GM04503 (cell line): Measurements from ENCODE around the gene SIT1.

ENCODE experiments used
- DNase-seq: peaks from one replicate; pipeline ENCODE4 v3.0.0-alpha.2; 2012; ENCODE audit warnings: low read depth

SIT1 gene

GRCh38 chr9:35682520-35683315, 32.0 kb upstream of the SIT1 start:
- no peak for DNase-seq

- DNase-seq: no peak
Observed at GRCh38 chr9:35682051-35682450, 31.3 kb upstream of the SIT1 start.

DNA sequence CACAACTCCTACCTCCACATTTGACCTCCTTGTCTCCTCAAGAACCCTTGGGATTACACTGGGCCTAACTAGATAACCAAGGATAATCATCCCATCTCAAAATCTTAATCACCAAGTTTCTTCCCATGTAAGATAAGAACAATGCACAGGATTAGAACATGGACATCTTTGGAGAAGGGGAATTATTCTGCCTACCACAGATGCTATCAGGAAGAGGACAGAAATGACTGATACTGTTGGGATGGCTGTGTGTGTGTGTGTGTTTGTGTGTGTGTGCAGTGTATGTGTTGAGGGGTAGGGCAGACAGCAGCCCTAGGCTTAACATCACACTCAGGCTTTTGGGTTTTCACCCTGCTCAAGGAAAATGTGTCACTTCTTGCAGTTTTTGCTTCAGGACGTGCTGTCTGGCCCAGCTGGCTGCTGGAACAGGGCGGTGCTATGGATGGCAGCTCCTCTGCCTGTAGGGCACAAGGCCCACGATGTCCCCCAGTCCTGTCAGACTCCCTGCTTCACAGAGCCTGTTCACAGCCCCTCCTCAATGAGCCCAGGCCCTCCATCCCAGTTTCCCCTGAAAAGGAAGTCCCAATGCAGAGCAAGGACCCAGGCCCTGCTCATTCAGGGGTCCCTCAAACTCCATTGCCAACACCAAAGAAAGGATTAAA, 30.7 kb upstream of the SIT1 start:
- no peak for DNase-seq

DNA sequence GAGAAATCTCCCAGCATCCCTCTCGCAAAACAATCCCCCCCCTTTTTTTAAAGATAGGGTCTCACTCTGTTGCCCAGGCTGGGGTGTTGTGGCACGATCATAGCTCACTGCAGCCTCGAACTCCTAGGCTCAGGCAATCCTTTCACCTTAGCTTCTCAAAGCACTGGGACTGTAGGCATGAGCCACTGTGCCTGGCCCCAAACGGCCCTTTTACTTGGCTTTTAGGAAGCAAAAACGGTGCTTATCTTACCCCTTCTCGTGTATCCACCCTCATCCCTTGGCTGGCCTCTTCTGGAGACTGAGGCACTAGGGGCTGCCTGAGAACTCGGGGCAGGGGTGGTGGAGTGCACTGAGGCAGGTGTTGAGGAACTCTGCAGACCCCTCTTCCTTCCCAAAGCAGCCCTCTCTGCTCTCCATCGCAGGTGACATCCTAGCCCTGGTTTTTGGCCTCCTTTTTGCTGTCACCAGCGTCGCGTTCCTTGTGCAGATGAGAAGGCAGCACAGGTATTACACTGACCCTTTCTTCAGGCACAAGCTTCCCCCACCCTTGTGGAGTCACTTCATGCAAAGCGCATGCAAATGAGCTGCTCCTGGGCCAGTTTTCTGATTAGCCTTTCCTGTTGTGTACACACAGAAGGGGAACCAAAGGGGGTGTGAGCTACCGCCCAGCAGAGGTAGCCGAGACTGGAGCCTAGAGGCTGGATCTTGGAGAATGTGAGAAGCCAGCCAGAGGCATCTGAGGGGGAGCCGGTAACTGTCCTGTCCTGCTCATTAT, 29.8 kb upstream of the SIT1 start:
- DNase-seq: no peak

DNA sequence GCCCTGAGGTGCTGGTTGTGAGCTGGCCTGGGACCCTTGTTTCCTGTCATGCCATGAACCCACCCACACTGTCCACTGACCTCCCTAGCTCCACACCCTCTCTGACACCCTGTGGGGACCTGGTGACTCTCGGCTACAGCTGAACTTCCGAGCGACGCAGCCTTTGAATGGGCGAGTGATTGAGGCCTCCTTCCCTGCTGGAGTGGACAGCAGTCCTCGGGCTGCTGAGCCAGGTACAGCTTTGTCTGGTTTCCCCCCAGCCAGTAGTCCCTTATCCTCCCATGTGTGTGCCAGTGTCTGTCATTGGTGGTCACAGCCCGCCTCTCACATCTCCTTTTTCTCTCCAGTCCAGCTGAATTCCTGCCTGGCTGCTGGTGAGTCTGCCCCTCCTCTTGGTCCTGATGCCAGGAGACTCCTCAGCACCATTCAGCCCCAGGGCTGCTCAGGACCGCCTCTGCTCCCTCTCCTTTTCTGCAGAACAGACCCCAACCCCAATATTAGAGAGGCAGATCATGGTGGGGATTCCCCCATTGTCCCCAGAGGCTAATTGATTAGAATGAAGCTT, 29.1 kb upstream of the SIT1 start:
- DNase-seq: no peak

DNA sequence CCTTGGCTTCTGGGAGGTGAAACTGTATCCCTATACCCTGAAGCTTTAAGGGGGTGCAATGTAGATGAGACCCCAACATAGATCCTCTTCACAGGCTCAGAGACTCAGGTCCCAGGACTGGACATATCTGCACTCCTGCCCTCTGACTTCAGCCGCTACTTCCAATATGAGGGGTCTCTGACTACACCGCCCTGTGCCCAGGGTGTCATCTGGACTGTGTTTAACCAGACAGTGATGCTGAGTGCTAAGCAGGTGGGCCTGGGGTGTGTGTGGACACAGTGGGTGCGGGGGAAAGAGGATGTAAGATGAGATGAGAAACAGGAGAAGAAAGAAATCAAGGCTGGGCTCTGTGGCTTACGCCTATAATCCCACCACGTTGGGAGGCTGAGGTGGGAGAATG, 28.4 kb upstream of the SIT1 start:
- no peak for DNase-seq

GRCh38 chr9:35675732-35676392, 25.1 kb upstream of the SIT1 start:
- no peak for DNase-seq

DNA sequence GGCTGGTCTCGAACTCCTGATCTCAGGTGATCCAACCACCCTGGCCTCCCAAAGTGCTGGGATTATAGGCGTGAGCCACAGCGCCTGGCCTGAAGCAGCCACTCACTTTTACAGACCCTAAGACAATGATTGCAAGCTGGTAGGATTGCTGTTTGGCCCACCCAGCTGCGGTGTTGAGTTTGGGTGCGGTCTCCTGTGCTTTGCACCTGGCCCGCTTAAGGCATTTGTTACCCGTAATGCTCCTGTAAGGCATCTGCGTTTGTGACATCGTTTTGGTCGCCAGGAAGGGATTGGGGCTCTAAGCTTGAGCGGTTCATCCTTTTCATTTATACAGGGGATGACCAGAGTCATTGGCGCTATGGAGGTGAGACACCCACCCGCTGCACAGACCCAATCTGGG, 24.5 kb upstream of the SIT1 start:
- DNase-seq: no peak

- DNase-seq: no peak
Observed at GRCh38 chr9:35674025-35674361, 23.3 kb upstream of the SIT1 start.

- DNase-seq: no peak
Observed at GRCh38 chr9:35673132-35674024, 22.6 kb upstream of the SIT1 start, which contains the start of gene CA9. TSS of gene CA9 (plus strand) at chr9:35673928. CDS start at chr9:35673960, 32 bp downstream.

DNA sequence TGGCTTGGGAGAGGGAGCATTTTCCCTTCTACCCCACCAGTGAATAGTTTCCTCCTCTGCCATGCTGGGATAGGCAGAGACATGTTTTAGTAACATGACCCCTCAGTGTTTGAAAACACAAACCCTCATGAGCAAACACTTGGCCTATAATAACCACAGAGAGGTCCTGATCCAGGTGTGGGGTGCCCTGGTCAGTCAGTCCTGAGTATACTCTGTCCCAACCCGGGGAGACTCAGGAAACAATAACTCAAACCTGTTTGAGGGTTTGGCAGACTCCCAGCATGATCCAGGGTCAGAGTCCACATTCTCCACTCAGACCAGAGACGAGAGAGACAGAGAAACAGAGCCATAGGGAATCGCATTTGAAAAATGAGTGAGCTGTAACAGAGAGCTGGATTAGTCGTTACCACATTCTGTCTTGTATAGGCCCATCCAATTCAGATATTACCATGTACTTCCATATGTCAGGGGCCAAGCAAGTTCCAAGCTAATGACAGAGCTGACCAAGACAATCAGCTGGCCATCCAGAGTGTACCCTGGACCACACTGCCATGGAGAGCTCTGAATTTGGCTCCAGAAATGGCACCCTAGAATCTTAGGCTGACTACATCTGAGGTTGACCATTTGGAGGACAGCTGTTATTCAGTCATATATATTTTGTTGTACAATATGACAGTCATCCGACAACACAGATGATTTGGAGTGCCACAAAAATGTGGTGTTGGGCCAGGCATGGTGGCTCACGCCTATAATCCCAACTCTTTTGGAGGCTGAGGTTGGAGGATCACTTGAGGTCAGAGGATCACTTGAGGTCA, 18.8 kb upstream of the SIT1 start:
- no peak for DNase-seq

GRCh38 chr9:35667939-35668338, 17.2 kb upstream of the SIT1 start:
- no peak for DNase-seq

- DNase-seq: no peak
Observed at GRCh38 chr9:35666549-35666948, 15.8 kb upstream of the SIT1 start.

DNA sequence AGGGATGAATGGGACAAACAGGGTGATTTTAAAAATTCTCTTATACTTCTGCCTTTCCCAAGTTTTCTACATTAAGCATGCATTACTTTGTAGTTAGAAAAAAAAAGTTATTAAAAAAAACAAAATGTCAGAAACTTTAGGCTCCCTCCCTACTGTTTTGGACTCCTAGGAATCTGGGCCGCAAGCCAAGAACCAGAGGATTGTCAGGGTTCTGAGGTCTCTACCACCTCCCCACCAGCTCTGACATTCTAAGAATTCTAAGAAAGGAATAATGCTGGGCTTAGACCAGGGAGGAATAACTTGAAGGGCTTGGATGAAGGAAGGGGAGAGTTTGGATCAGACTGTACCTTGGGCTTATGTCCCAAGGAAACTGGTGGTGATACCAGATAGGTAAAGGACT, 15.3 kb upstream of the SIT1 start:
- no peak for DNase-seq

GRCh38 chr9:35665471-35665818, 14.7 kb upstream of the SIT1 start:
- no peak for DNase-seq

- no peak for DNase-seq
Observed at GRCh38 chr9:35664531-35665470, 14.1 kb upstream of the SIT1 start, which contains the start of gene ARHGEF39. TSS of gene ARHGEF39 (minus strand) at chr9:35665195. CDS start at chr9:35665169, 26 bp downstream.

DNA sequence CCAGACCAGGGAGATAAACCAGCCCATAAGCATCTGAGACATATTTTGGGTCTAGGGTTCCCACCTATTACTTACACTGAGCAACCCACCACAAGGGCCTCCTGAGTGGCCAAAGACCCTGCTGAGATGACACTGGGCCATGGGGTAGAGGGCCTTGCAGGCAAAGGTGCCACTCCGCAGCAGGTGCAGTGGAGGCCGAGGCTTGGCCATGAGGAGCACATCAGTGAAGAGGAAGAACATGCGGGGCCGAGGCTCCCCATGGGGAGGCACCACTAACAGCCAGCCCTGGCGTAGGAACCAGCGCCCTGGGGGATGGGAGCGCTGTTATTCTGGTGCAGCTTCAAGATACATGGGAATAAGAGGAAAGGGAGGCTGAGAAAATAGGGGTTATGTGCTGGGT, 11.7 kb upstream of the SIT1 start:
- DNase-seq: no peak

DNA sequence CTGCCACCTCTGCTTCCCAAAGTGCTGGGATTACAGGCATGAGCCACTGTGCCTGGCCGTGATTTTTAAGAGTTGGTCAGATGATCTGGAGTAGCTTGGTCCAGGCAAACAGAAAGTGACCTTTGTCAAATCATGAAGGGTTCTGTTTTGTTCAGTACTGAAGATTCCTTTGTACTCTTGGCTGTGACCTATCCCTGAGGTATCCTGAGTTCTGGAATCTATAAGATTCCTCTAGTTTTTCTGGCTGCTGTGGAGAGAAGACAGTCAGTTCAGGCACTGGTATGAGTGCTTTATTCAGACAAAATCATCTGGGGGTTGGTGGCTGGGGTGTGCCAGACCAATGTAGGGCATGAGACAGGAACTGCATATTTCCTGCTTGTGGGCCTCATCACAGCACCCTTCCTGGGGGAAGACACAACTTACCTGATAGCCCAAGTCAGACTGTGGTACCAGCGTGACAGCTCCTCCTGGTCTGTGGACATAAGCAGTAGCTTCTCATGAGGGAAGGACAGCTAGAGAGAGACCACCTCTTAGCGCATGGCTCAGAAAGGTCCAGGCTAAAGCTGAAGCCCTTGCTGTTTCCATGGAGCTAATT, 11.1 kb upstream of the SIT1 start:
- no peak for DNase-seq

GRCh38 chr9:35660966-35661415, 10.3 kb upstream of the SIT1 start:
- no peak for DNase-seq
